C4-2B (cell line): ENCODE measurements around the gene ZBTB20.

Experiments
- H3K27ac ChIP-seq: fragments of 450-650 bp; 2 replicates; pipeline ENCODE4 v1.5.1; 2017
- CTCF ChIP-seq: fragments of 450-650 bp; conservative IDR thresholded peaks from 2 replicates; pipeline ENCODE4 v1.5.1; 2017; ENCODE audit warnings: mild to moderate bottlenecking
- ZFX ChIP-seq: fragments of 450-650 bp; IDR thresholded peaks from 2 replicates; pipeline ENCODE4 v1.6.1; 2017

Gene ZBTB20

GRCh38 chr3:114411811-114412803 lies 735.0 kb downstream of the ZBTB20 start:
- TF ChIP-seq ZFX = no peak
- TF ChIP-seq CTCF = no peak
- H3K27ac ChIP-seq = no peak overlapping the region

- H3K27ac ChIP-seq = no peak overlapping the region
- no peak for TF ChIP-seq CTCF
- TF ChIP-seq ZFX = no peak
These were observed 735.9 kb downstream of the ZBTB20 start for GRCh38 chr3:114411190-114411668.

GRCh38 chr3:114408736-114409670 lies 738.1 kb downstream of the ZBTB20 start:
- TF ChIP-seq CTCF = no peak
- no peak for TF ChIP-seq ZFX
- no peak overlapping the region for H3K27ac ChIP-seq

GRCh38 chr3:114406922-114407321 lies 740.2 kb downstream of the ZBTB20 start:
- H3K27ac ChIP-seq = no peak overlapping the region
- TF ChIP-seq ZFX (no peak), CTCF (no peak)

GRCh38 chr3:114406286-114406685 lies 740.8 kb downstream of the ZBTB20 start:
- no peak for TF ChIP-seq ZFX
- TF ChIP-seq CTCF = no peak

GRCh38 chr3:114405202-114405990 lies 741.7 kb downstream of the ZBTB20 start:
- H3K27ac ChIP-seq = no peak overlapping the region
- TF ChIP-seq ZFX (no peak), CTCF (no peak)

More at GRCh38 chr3:114406286-114406685, 740.8 kb downstream of the ZBTB20 start:
- H3K27ac ChIP-seq = no peak overlapping the region
